GM12891 (cell line): Measurements from ENCODE around the gene GALNT7.

Experiments used
- DNase-seq: peaks from one replicate; pipeline ENCODE4 v3.0.0; 2011; ENCODE audit warnings: low spot score; ENCODE audit not compliant: insufficient read length
- FAIRE-seq: peaks from 2 replicates; lab custom pipeline; 2011; peaks lifted over from hg19 to GRCh38; lab: Jason Lieb, UNC
- PAX5 ChIP-seq: IDR thresholded peaks from 2 replicates; pipeline ENCODE4 v1.6.1; 2011; ENCODE audit warnings: low read length, moderate library complexity, mild to moderate bottlenecking; ENCODE audit not compliant: insufficient read depth, severe bottlenecking
- POLR2A ChIP-seq: IDR thresholded peaks from 2 replicates; pipeline ENCODE4 v1.6.1; 2011; ENCODE audit warnings: low read depth, low read length, control low read depth
- POLR2AphosphoS5 ChIP-seq: IDR thresholded peaks from 2 replicates; pipeline ENCODE4 v1.6.1; 2011; ENCODE audit warnings: low read depth, low read length, control low read depth
- POU2F2 ChIP-seq: IDR thresholded peaks from 2 replicates; pipeline ENCODE4 v1.6.1; 2011; ENCODE audit warnings: low read depth, mild to moderate bottlenecking, control low read depth, low read length, moderate library complexity
- SPI1 ChIP-seq: IDR thresholded peaks from 2 replicates; pipeline ENCODE4 v1.6.1; 2011; ENCODE audit warnings: low read depth, low read length, control low read depth
- TAF1 ChIP-seq: IDR thresholded peaks from 2 replicates; pipeline ENCODE4 v1.6.1; 2011; ENCODE audit warnings: low read depth, low read length, control low read depth

GALNT7 gene

GRCh38 chr4:173301518-173302201 is 133.0 kb downstream of the GALNT7 start:
- DNase-seq (no peak), FAIRE-seq (no peak)
- TF ChIP-seq POU2F2, result no peak
- no peak for TF ChIP-seq POLR2AphosphoS5
- no peak for TF ChIP-seq POLR2A
- TF ChIP-seq SPI1, result no peak
- TF ChIP-seq PAX5, result no peak
- TF ChIP-seq TAF1, result no peak

DNA sequence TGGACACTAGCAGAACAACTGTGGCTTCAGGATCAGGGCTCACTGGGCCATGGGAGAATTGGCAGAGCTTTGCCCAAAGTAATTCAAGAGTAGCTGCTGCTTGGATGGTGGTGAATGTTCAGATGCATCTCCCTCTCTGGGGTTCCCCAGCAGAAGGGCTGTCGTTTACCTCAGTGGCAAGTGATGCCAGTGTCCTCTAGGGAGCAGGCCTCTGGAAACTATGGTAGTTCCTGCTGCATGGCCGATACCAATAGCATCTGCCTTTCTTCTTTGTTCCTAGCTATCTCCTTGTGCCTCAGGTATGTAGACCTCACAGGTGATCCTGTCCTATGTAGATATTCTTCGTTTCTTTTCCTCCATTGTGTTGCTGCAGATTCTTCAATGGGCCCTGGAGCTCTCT is 139.2 kb downstream of the GALNT7 start:
- no peak for DNase-seq
- no peak for TF ChIP-seq POU2F2
- TF ChIP-seq POLR2AphosphoS5, result no peak
- no peak for TF ChIP-seq SPI1
- no peak for TF ChIP-seq PAX5
- TF ChIP-seq TAF1, result no peak
- no peak for TF ChIP-seq POLR2A
- no peak for FAIRE-seq

DNA sequence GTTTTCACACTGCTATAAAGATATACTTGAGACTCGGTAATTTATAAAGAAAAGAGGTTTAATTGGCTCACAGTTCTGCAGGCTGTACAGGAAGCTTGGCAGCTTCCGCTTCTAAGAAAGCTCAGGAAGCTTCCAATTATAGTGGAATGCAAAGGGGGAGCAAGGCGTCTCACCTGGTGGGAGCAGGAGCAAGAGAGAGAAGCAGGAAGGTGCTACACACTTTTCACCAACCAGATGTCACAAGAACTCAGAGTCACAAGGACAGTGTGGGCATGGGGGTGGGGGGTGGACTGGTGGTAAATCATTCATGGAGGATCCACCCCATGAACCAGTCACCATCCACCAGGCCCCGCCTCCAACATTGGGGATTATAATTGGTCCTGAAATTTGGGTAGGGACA is 142.8 kb downstream of the GALNT7 start:
- FAIRE-seq, result no peak
- DNase-seq, result no peak
- TF ChIP-seq SPI1, result no peak
- no peak for TF ChIP-seq PAX5
- TF ChIP-seq POLR2A, result no peak
- TF ChIP-seq POU2F2, result no peak
- TF ChIP-seq TAF1, result no peak
- no peak for TF ChIP-seq POLR2AphosphoS5

GRCh38 chr4:173314715-173315114 is 146.1 kb downstream of the GALNT7 start:
- DNase-seq, result no peak
- no peak for TF ChIP-seq TAF1
- no peak for FAIRE-seq

DNA sequence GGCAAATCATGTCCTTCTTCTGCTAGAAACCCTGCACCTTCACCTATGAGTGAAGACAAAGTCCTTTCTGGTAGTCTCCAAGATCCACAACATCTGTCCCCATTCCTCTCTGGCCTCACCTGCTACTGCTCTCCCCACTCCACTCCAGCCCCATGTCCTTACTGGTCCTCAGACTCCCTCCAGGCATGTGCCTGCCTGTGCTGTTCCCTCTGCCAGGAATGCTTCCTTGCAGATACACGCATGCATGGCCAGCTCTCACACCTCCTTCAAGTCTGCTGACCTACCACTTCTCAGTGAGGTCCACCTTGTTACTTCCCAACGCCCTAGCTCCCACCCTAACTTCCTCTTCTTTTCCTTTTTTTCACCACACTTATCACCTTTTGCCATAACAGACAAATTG is 147.4 kb downstream of the GALNT7 start:
- FAIRE-seq (no peak), DNase-seq (no peak)
- no peak for TF ChIP-seq SPI1
- TF ChIP-seq POU2F2, result no peak
- TF ChIP-seq PAX5, result no peak
- TF ChIP-seq POLR2A, result no peak
- TF ChIP-seq POLR2AphosphoS5, result no peak
- TF ChIP-seq TAF1, result no peak

DNA sequence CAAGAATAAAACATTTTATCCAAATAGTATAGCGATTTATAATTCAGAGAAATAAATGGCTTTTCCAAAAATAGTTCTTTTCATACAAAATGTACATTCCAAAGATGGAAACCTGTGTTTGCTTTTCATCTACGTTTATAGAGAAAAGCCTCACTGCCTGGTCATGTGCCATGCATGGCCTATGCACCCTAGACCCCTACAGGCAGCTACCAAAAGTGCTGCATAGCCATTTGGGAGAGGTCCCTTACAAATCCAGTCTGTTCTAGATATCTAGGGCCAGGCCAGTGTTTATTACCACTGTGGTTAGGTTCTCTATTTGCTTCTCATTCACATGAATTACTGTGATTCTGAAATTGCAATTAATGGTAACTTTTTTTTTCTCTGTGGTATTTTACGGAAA is 148.4 kb downstream of the GALNT7 start:
- no peak for FAIRE-seq
- TF ChIP-seq SPI1, result no peak
- no peak for TF ChIP-seq PAX5
- no peak for TF ChIP-seq TAF1
- TF ChIP-seq POLR2AphosphoS5, result no peak
- TF ChIP-seq POU2F2, result no peak
- no peak for TF ChIP-seq POLR2A
- DNase-seq, result no peak

DNA sequence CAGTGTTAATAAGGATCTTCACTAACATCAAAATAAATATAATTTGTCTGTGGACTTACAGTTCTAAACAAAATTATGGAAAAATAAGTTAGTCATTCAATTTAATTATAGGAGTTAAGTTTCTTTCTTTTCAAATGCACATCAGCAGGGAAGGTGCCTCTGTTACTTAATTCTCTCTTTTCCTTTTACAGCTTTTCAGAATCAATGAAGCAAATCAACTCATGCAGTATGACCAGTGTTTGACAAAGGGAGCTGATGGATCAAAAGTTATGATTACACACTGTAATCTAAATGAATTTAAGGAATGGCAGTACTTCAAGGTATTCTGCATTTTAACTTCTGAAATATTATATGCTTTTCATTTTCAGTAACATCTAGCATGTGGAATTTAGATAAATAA is 149.6 kb downstream of the GALNT7 start:
- DNase-seq, result no peak
- no peak for TF ChIP-seq SPI1
- no peak for TF ChIP-seq PAX5
- TF ChIP-seq POU2F2, result no peak
- no peak for TF ChIP-seq POLR2AphosphoS5
- TF ChIP-seq TAF1, result no peak
- TF ChIP-seq POLR2A, result no peak
- no peak for FAIRE-seq

DNA sequence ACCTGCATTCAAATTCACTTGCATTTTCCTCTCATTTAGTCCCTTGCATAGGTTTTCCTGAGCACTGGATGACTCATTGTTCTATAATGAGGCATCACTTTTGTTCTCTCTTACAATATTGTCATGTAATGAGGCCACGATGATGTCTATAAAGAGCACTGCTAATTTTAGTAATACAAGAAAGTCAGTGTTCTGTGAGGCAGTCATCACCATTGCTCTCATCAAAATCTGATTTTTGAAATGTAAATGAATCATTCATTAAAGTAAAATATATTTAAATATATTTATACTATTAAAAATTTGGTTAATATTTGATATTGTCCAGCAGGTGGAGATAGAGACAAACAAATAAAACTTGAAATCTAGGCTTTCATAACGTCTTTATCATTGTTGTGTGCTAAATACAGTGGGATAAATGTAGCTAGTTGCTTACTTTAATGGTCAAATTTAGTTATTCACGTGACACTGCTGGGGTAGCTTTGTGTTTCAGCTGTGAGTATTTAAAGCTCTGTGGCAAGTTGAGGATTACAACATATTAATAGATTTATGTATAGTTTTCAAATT is 150.1 kb downstream of the GALNT7 start:
- DNase-seq (no peak), FAIRE-seq (peak; percentile 57)
- TF ChIP-seq POLR2AphosphoS5, result no peak
- no peak for TF ChIP-seq SPI1
- no peak for TF ChIP-seq PAX5
- TF ChIP-seq POU2F2, result no peak
- no peak for TF ChIP-seq POLR2A
- no peak for TF ChIP-seq TAF1

DNA sequence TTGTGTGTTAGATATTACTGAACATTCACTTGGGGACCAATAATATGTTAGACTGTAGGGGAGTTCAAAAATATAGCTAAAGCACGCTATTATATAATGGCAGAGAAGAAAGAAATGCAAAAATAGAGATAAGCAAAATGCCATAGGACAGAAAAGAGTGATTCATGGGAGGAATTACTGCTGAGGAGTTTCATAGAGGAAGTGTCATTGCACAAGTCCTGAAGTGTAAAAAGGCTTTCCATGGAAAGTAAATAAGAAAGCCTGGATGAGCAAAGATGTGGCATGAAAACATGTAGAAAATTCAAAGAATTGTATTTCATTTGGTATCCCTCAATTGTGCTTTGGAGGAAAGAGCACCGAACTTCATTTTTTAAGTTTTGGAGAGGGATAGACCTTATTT is 151.1 kb downstream of the GALNT7 start:
- DNase-seq (no peak), FAIRE-seq (no peak)
- TF ChIP-seq POLR2AphosphoS5, result no peak
- no peak for TF ChIP-seq POU2F2
- no peak for TF ChIP-seq TAF1
- no peak for TF ChIP-seq POLR2A
- TF ChIP-seq SPI1, result no peak
- no peak for TF ChIP-seq PAX5

GRCh38 chr4:173325007-173325736 is 156.6 kb downstream of the GALNT7 start:
- TF ChIP-seq POLR2A, result no peak
- TF ChIP-seq SPI1, result no peak
- TF ChIP-seq TAF1, result no peak
- no peak for TF ChIP-seq POLR2AphosphoS5
- no peak for TF ChIP-seq POU2F2
- no peak for TF ChIP-seq PAX5
- DNase-seq (no peak), FAIRE-seq (no peak)
